ENCODE data around the gene TMEM255A. TPM values are rescaled to one million over a fixed set of nuclear protein-coding genes. Genes with fewer than 3 reads are reported as not detected.

Gene TMEM255A
- total RNA-seq, 1 donor from 2014 or later: 0.13 TPM

GRCh38 chrX:120286733-120287512, 24.3 kb downstream of the TMEM255A start:
- no peak overlapping the region for H3K4me3 Mint-ChIP-seq (ENCODE audit: unreplicated experiment)
- no peak overlapping the region for H3K27ac Mint-ChIP-seq (ENCODE audit: unreplicated experiment)
- no peaks in the 10 kb centered on the region for H3K9me3 Mint-ChIP-seq (ENCODE audit: unreplicated experiment)
- peaks cover 4% of the 10 kb centered on the region for H3K36me3 Mint-ChIP-seq (ENCODE audit: low read depth, unreplicated experiment)
- no peak for DNase-seq (ENCODE audit: low spot score)
- no peak for TF ChIP-seq CTCF (IDR thresholded peaks at IDR 0.05; ENCODE audit: unreplicated experiment)
- H3K4me1 Mint-ChIP-seq (ENCODE audit: unreplicated experiment): peaks cover 14% of the 10 kb centered on the region
- peaks cover 1% of the 10 kb centered on the region for H3K27me3 Mint-ChIP-seq (ENCODE audit: unreplicated experiment)

GRCh38 chrX:120282697-120283096, 28.6 kb downstream of the TMEM255A start:
- Mint-ChIP-seq H3K27ac (ENCODE audit: unreplicated experiment) (no peak overlapping the region), H3K27me3 (ENCODE audit: unreplicated experiment) (peaks cover 1% of the 10 kb centered on the region), H3K4me1 (ENCODE audit: unreplicated experiment) (peaks cover 14% of the 10 kb centered on the region), H3K36me3 (ENCODE audit: low read depth, unreplicated experiment) (peaks cover 4% of the 10 kb centered on the region), H3K9me3 (ENCODE audit: unreplicated experiment) (no peaks in the 10 kb centered on the region), H3K4me3 (ENCODE audit: unreplicated experiment) (no peak overlapping the region)
- TF ChIP-seq CTCF (IDR thresholded peaks at IDR 0.05; ENCODE audit: unreplicated experiment): no peak
- DNase-seq (ENCODE audit: low spot score): no peak

GRCh38 chrX:120281761-120282160, 29.5 kb downstream of the TMEM255A start:
- Mint-ChIP-seq H3K36me3 (ENCODE audit: low read depth, unreplicated experiment) (peaks cover 4% of the 10 kb centered on the region), H3K4me3 (ENCODE audit: unreplicated experiment) (no peak overlapping the region), H3K27ac (ENCODE audit: unreplicated experiment) (no peak overlapping the region), H3K4me1 (ENCODE audit: unreplicated experiment) (peaks cover 11% of the 10 kb centered on the region), H3K27me3 (ENCODE audit: unreplicated experiment) (peaks cover 1% of the 10 kb centered on the region), H3K9me3 (ENCODE audit: unreplicated experiment) (no peaks in the 10 kb centered on the region)
- DNase-seq (ENCODE audit: low spot score): no peak
- no peak for TF ChIP-seq CTCF (IDR thresholded peaks at IDR 0.05; ENCODE audit: unreplicated experiment)

- Mint-ChIP-seq H3K27ac (ENCODE audit: unreplicated experiment) (no peak overlapping the region), H3K9me3 (ENCODE audit: unreplicated experiment) (no peaks in the 10 kb centered on the region), H3K4me3 (ENCODE audit: unreplicated experiment) (no peak overlapping the region), H3K36me3 (ENCODE audit: low read depth, unreplicated experiment) (peaks cover 4% of the 10 kb centered on the region), H3K4me1 (ENCODE audit: unreplicated experiment) (peaks cover 11% of the 10 kb centered on the region), H3K27me3 (ENCODE audit: unreplicated experiment) (peaks cover 1% of the 10 kb centered on the region)
- no peak for DNase-seq (ENCODE audit: low spot score)
- no peak for TF ChIP-seq CTCF (IDR thresholded peaks at IDR 0.05; ENCODE audit: unreplicated experiment)
Measured at GRCh38 chrX:120281021-120281624, 30.1 kb downstream of the TMEM255A start.

DNA sequence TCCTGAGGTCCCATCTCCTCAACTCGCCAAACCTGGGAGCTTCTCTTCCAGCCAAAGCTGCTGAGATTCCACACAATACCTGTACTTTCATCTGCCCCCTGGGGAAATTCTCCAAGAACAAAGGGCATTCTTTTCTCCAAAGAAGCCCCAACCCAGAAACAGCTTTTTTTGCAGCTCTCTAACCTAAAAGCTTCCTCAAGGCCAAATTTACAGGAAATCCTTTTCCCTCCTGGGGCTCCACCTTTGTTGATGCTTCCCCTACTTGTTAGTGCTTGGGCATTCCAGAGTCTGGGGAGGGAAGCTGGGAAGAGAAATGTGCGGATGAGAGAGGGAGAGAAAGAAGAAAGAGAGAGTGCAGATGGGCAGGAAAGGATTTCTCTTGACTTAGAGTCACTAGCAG, 36.3 kb downstream of the TMEM255A start:
- H3K9me3 Mint-ChIP-seq (ENCODE audit: unreplicated experiment): no peaks in the 10 kb centered on the region
- H3K27ac Mint-ChIP-seq (ENCODE audit: unreplicated experiment): peak overlapping the region; percentile 67
- H3K36me3 Mint-ChIP-seq (ENCODE audit: low read depth, unreplicated experiment): no peaks in the 10 kb centered on the region
- no peak for TF ChIP-seq CTCF (IDR thresholded peaks at IDR 0.05; ENCODE audit: unreplicated experiment)
- no peak overlapping the region for H3K4me3 Mint-ChIP-seq (ENCODE audit: unreplicated experiment)
- DNase-seq (ENCODE audit: low spot score): no peak
- H3K4me1 Mint-ChIP-seq (ENCODE audit: unreplicated experiment): peaks cover 13% of the 10 kb centered on the region
- H3K27me3 Mint-ChIP-seq (ENCODE audit: unreplicated experiment): no peaks in the 10 kb centered on the region
